GM21619 (cell line): Measurements from ENCODE around the gene NUP62CL.
A peak's percentile ranks its signal among the peaks of the same experiment; 100 is the strongest.
"Not testable (repeated sequence)": the region's sequence is repeated elsewhere in the genome, so short reads cannot be mapped to it uniquely, and the experiment has no call there.

Source experiments
- ATAC-seq: cut with Tn5 transposase; IDR thresholded peaks from one replicate; pipeline ENCODE4 v1.9.1; 2021; ENCODE audit not compliant: unreplicated experiment

The NUP62CL gene

GRCh38 chrX:107205770-107206696 lies at the start of gene NUP62CL, which contains the start of gene DNAAF6:
Gene NUP62CL (minus strand): TSS chrX:107206433. CDS start chrX:107175146, 31,287 bp downstream.
Gene DNAAF6 (plus strand): TSS chrX:107206611. CDS start chrX:107212876, 6,265 bp downstream.
- ATAC-seq, result peak; percentile 96

- no peak for ATAC-seq
These were observed 22.2 kb upstream of the NUP62CL start for GRCh38 chrX:107228486-107228819.

GRCh38 chrX:107227780-107228485 lies 21.7 kb upstream of the NUP62CL start:
- no peak for ATAC-seq

- ATAC-seq, result no peak
These were observed 20.5 kb upstream of the NUP62CL start for GRCh38 chrX:107226757-107227156.

GRCh38 chrX:107213477-107213876 lies 7.2 kb upstream of the NUP62CL start:
- no peak for ATAC-seq

GRCh38 chrX:107207943-107208342 lies 1.7 kb upstream of the NUP62CL start:
- ATAC-seq, result no peak

- no peak for ATAC-seq
These were observed 856 bp upstream of the NUP62CL start for GRCh38 chrX:107207089-107207488.

- ATAC-seq, result no peak
These were observed 448 bp upstream of the NUP62CL start for GRCh38 chrX:107206697-107207065.

GRCh38 chrX:107204068-107204605 lies 2.1 kb downstream of the NUP62CL start:
- no peak for ATAC-seq

- no peak for ATAC-seq
These were observed 6.7 kb downstream of the NUP62CL start for GRCh38 chrX:107199491-107199890.

- not testable (repeated sequence) for ATAC-seq
These were observed 8.2 kb downstream of the NUP62CL start for GRCh38 chrX:107198074-107198473.

- no peak for ATAC-seq
These were observed 8.9 kb downstream of the NUP62CL start for GRCh38 chrX:107197319-107197718.

GRCh38 chrX:107171369-107172102 lies 34.7 kb downstream of the NUP62CL start:
- ATAC-seq, result no peak

- ATAC-seq, result no peak
These were observed 37.5 kb downstream of the NUP62CL start for GRCh38 chrX:107168712-107169111.

GRCh38 chrX:107168257-107168656 lies 38.0 kb downstream of the NUP62CL start:
- ATAC-seq, result no peak

- ATAC-seq, result no peak
These were observed 38.9 kb downstream of the NUP62CL start for GRCh38 chrX:107167163-107167921.

GRCh38 chrX:107157618-107158017 lies 48.6 kb downstream of the NUP62CL start:
- ATAC-seq, result not testable (repeated sequence)

GRCh38 chrX:107155621-107156430 lies 50.4 kb downstream of the NUP62CL start:
- not testable (repeated sequence) for ATAC-seq

GRCh38 chrX:107154787-107155620 lies 51.2 kb downstream of the NUP62CL start:
- ATAC-seq, result no peak
